ENCODE data around the gene PHLDB2. TPM values are rescaled to one million over a fixed set of nuclear protein-coding genes. Genes with fewer than 3 reads are reported as not detected.

PHLDB2 gene
- total RNA-seq, 4 donors from 2014 or later, result 12.9 to 34.7 (median 27.1) TPM

DNA sequence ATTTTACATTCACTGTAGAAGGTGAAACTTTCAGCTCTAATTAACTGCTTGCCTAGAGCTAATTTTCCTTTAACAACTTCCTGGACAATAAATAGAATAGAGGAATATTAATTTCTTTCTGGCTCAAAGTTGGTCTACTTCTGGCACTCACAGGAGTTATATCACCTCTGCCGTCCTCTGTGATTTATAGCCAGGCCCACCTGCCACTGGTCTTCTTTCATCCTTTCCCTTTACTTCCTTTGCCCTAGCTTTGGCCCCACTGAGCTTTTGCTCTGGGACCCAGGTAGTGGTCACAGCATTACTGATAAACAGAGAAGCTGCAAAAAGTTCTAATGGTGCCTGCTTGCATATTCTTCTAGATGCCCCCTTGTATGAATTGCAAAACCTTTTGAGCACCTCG lies 70.4 kb downstream of the PHLDB2 start:
- no peaks in the 10 kb centered on the region for H3K36me3 ChIP-seq
- no peaks in the 10 kb centered on the region for H3K27me3 ChIP-seq
- H3K9me3 ChIP-seq, result no peaks in the 10 kb centered on the region
- intact Hi-C loops (cut with DNase I), result no loop called here
- no peak for DNase-seq
- H3K4me3 ChIP-seq (replicated peaks in 1 of 3), result no peak overlapping the region
- peaks cover 0 to under 1% of the 10 kb centered on the region in 2 donors for H3K4me1 ChIP-seq
- no peak overlapping the region for H3K27ac ChIP-seq
- TF ChIP-seq, protein P1, sequence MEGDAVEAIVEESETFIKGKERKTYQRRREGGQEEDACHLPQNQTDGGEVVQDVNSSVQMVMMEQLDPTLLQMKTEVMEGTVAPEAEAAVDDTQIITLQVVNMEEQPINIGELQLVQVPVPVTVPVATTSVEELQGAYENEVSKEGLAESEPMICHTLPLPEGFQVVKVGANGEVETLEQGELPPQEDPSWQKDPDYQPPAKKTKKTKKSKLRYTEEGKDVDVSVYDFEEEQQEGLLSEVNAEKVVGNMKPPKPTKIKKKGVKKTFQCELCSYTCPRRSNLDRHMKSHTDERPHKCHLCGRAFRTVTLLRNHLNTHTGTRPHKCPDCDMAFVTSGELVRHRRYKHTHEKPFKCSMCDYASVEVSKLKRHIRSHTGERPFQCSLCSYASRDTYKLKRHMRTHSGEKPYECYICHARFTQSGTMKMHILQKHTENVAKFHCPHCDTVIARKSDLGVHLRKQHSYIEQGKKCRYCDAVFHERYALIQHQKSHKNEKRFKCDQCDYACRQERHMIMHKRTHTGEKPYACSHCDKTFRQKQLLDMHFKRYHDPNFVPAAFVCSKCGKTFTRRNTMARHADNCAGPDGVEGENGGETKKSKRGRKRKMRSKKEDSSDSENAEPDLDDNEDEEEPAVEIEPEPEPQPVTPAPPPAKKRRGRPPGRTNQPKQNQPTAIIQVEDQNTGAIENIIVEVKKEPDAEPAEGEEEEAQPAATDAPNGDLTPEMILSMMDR (IDR thresholded peaks at IDR 0.05), result no peak
- TF ChIP-seq POLR2A (IDR thresholded peaks at IDR 0.05), result no peak
- WGBS, 2 donors, result 82 to 87% methylated on average over 2 of the region's 2 CpGs

GRCh38 chr3:111932946-111933345 lies 73.9 kb downstream of the PHLDB2 start:
- TF ChIP-seq, protein P1 (IDR thresholded peaks at IDR 0.05), result no peak
- TF ChIP-seq POLR2A (IDR thresholded peaks at IDR 0.05), result no peak
- no peak for DNase-seq
- Histone ChIP-seq H3K4me1 (no peaks in the 10 kb centered on the region), H3K36me3 (no peaks in the 10 kb centered on the region), H3K9me3 (no peaks in the 10 kb centered on the region), H3K27ac (no peak overlapping the region), H3K27me3 (no peaks in the 10 kb centered on the region), H3K4me3 (replicated peaks in 1 of 3) (no peak overlapping the region)
- 73 to 78% methylated on average over 3 of the region's 3 CpGs for WGBS, 2 donors
- intact Hi-C loops (cut with DNase I), result no loop called here

DNA sequence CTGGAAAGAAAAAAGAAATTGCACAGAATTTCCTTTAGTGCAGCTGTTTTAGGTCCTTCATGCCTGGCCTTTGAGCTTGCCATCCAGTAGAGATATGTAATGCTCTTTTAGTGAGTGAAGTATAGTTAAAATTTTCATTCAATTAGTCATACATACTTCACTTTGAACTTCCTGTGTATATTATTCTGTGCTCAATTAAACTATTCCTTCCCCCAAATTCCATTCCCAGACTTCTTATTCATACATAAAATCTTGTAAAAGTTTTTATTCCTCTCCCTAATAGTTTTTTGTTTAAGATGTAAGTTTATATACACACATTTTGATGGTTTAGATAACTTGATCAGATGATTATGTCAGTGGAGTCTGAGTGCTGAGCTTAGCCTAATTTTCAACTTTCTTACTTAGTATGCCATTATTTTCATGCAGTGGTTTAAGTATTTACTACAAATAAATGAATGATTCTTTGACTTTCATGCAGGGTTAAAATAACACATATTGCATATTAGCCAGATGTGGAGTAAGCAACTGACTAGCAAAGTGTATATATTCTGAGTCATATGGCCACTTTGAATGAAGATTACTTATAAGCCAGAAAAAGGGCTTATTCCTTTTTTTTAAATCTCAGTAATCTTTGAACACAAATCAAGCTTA lies 77.3 kb downstream of the PHLDB2 start:
- Histone ChIP-seq H3K9me3 (no peaks in the 10 kb centered on the region), H3K27ac (no peak overlapping the region), H3K36me3 (no peaks in the 10 kb centered on the region), H3K4me3 (replicated peaks in 1 of 3) (no peak overlapping the region), H3K4me1 (no peaks in the 10 kb centered on the region), H3K27me3 (no peaks in the 10 kb centered on the region)
- intact Hi-C loops (cut with DNase I), result no loop called here
- TF ChIP-seq POLR2A (IDR thresholded peaks at IDR 0.05), result no peak
- TF ChIP-seq, protein P1 (IDR thresholded peaks at IDR 0.05), result no peak
- DNase-seq, result no peak

DNA sequence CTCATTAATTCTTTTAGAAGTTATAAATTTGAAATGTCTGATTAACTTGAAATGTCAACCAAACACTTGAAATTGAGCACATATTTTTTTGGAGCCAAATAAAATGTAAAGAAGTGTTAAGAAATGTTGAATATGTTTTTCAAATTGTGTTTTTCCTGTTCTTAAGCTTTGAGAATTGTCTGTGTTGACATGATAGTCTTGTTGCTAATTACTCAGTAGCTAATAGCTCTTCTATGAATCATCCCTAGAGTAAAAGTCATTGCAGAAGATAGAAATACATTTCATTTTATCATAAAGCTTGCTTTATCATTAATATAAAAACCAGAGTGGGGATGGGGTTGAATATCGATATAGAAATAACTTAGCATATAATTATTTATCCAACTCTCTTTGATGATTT lies 77.9 kb downstream of the PHLDB2 start:
- DNase-seq, result no peak
- 97 to 98% methylated on average over 1 of the region's 1 CpG for WGBS, 2 donors
- no peaks in the 10 kb centered on the region for H3K4me1 ChIP-seq
- no peaks in the 10 kb centered on the region for H3K36me3 ChIP-seq
- H3K9me3 ChIP-seq, result no peaks in the 10 kb centered on the region
- H3K27ac ChIP-seq, result no peak overlapping the region
- intact Hi-C loops (cut with DNase I), result no loop called here
- H3K4me3 ChIP-seq (replicated peaks in 1 of 3), result no peak overlapping the region
- H3K27me3 ChIP-seq, result no peaks in the 10 kb centered on the region
- TF ChIP-seq, protein P1 (IDR thresholded peaks at IDR 0.05), result no peak
- no peak for TF ChIP-seq POLR2A (IDR thresholded peaks at IDR 0.05)

DNA sequence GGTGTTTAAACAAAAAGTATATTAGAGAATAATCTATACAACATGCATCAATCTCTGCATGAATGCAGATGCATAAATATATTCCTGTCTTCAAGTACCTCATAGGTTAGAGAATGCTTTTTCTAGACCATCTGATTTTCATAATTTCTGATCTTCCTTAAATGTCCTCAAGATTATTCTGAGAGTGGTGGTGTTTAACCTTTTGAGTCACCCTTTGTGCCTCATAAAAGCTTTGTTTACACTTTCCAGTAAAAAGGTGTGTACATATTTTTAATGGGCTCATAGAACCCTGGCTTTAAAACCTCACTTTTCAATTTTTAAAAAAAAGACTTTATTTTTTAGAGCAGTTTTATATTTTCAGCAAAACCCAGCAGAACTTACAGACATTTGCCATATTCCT lies 78.8 kb downstream of the PHLDB2 start:
- intact Hi-C loops (cut with DNase I), result no loop called here
- TF ChIP-seq, protein P1 (IDR thresholded peaks at IDR 0.05), result no peak
- TF ChIP-seq POLR2A (IDR thresholded peaks at IDR 0.05), result no peak
- H3K9me3 ChIP-seq, result no peaks in the 10 kb centered on the region
- no peaks in the 10 kb centered on the region for H3K4me1 ChIP-seq
- no peak for DNase-seq
- no peak overlapping the region for H3K4me3 ChIP-seq (replicated peaks in 1 of 3)
- no peaks in the 10 kb centered on the region for H3K27me3 ChIP-seq
- H3K27ac ChIP-seq, result no peak overlapping the region
- no peaks in the 10 kb centered on the region for H3K36me3 ChIP-seq
